ENCODE results near the gene ADGRV1.

ADGRV1 gene

DNA sequence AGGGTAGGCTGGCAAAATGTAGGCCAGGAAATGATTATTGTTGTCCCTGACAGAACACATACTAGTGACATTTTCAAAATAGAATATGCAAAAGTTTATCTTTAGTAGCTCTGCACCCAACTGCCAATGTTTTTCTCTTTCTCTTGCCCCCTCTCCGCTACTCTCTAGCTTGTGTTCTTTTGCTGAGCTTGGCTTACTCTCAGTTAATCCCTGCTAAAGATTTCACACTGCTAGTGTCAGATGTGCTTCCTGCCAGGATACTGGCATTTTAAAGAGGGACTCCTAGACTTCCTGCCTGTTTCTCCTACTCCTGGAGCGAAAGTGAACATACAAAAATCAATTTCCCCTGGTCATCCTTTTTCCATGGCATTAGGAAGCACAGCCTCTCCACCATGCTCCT is 564.1 kb downstream of the ADGRV1 start:
- Histone ChIP-seq H3K9me3 (ENCODE audit: control insufficient read depth in 2 of 2, low read length in 2 of 2) (no peaks in the 10 kb centered on the region), H3K4me1 (ENCODE audit: control insufficient read depth, insufficient read depth, low read length) (peaks cover 46% of the 10 kb centered on the region), H3K36me3 (ENCODE audit: control insufficient read depth in 2 of 2, insufficient read depth in 2 of 2, low read length in 2 of 2) (no peaks in the 10 kb centered on the region), H3K27me3 (ENCODE audit: control insufficient read depth in 1 of 2, insufficient read depth in 2 of 2, low read length in 2 of 2) (no peaks in the 10 kb centered on the region), H3K9ac (ENCODE audit: low read length in 2 of 2) (peak overlapping the region; percentile 22 to 40), H3K27ac (ENCODE audit: low read length) (peak overlapping the region; percentile 58), H3K4me3 (ENCODE audit: low read length in 2 of 2) (no peak overlapping the region)

DNA sequence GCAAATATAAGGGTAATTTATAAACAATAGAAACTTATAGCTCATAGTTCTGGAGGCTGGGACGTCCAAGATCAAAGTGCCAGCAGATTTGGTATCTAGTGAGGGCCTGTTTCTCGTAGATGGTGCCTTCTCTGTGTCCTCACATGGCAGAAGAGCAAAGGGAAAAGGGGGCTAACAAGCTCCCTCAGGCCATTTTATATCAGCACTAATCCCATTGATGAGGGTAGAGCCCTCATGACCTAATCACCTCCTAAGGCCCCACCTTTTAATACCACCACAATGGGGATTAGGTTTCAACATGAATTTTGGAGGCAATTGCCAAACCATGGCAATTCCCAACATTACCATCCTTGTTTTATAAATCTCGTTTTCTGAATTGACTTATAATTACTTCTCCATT is 564.7 kb downstream of the ADGRV1 start:
- H3K4me1 ChIP-seq (ENCODE audit: control insufficient read depth, insufficient read depth, low read length), result peaks cover 51% of the 10 kb centered on the region
- no peaks in the 10 kb centered on the region for H3K27me3 ChIP-seq (ENCODE audit: control insufficient read depth in 1 of 2, insufficient read depth in 2 of 2, low read length in 2 of 2)
- H3K27ac ChIP-seq (ENCODE audit: low read length), result peak overlapping the region; percentile 58
- no peak overlapping the region for H3K9ac ChIP-seq (ENCODE audit: low read length in 2 of 2)
- no peak overlapping the region for H3K4me3 ChIP-seq (ENCODE audit: low read length in 2 of 2)
- H3K36me3 ChIP-seq (ENCODE audit: control insufficient read depth in 2 of 2, insufficient read depth in 2 of 2, low read length in 2 of 2), result no peaks in the 10 kb centered on the region
- no peaks in the 10 kb centered on the region for H3K9me3 ChIP-seq (ENCODE audit: control insufficient read depth in 2 of 2, low read length in 2 of 2)

DNA sequence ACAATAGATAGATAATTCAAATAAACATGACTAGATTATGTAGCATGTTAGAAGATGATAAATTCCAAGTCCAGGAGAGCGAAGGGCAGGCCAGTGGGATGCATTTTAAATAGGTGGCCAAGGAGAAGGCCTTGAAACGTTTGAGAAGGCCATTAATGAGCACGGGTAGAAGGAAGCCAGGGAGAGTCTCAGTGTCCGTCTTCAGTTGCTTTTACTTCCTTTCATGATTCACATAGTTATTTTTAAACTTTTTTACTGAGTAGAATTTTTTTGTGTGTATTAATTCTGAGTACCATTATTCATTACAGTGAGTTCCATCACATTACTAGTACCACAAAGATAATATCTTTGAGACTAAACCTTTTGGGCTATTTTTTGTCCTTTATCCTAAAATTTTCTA is 565.3 kb downstream of the ADGRV1 start:
- peaks cover 54% of the 10 kb centered on the region for H3K4me1 ChIP-seq (ENCODE audit: control insufficient read depth, insufficient read depth, low read length)

DNA sequence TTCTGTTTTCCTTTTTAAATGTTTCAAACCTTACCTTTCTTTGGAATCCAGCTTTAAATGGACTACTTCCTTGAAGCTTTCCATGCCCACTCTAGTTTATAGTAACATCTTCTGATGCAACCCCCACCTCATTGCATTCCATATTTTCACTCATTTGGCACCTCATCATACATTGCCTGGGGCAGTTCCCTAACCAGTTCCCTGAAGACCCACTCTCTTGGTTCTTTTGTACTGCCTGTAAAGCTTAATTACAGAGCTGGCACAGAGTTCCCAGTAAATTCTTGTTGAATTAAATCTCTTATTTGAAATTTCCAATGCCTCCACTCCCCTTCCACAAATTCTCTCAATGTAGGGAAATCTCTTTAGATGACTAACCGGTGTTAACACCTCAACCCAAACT is 567.3 kb downstream of the ADGRV1 start:
- H3K27me3 ChIP-seq (ENCODE audit: control insufficient read depth in 1 of 2, insufficient read depth in 2 of 2, low read length in 2 of 2), result no peaks in the 10 kb centered on the region
- H3K4me3 ChIP-seq (ENCODE audit: low read length in 2 of 2), result no peak overlapping the region
- no peak overlapping the region for H3K9ac ChIP-seq (ENCODE audit: low read length in 2 of 2)
- no peaks in the 10 kb centered on the region for H3K36me3 ChIP-seq (ENCODE audit: control insufficient read depth in 2 of 2, insufficient read depth in 2 of 2, low read length in 2 of 2)
- peak overlapping the region; percentile 62 for H3K27ac ChIP-seq (ENCODE audit: low read length)
- H3K4me1 ChIP-seq (ENCODE audit: control insufficient read depth, insufficient read depth, low read length), result peaks cover 37% of the 10 kb centered on the region
- no peaks in the 10 kb centered on the region for H3K9me3 ChIP-seq (ENCODE audit: control insufficient read depth in 2 of 2, low read length in 2 of 2)

More for the DNA sequence above, 565.3 kb downstream of the ADGRV1 start:
- no peaks in the 10 kb centered on the region for H3K9me3 ChIP-seq (ENCODE audit: control insufficient read depth in 2 of 2, low read length in 2 of 2)
- no peak overlapping the region for H3K4me3 ChIP-seq (ENCODE audit: low read length in 2 of 2)
- H3K27me3 ChIP-seq (ENCODE audit: control insufficient read depth in 1 of 2, insufficient read depth in 2 of 2, low read length in 2 of 2), result no peaks in the 10 kb centered on the region
- H3K9ac ChIP-seq (ENCODE audit: low read length in 2 of 2), result no peak overlapping the region
- no peaks in the 10 kb centered on the region for H3K36me3 ChIP-seq (ENCODE audit: control insufficient read depth in 2 of 2, insufficient read depth in 2 of 2, low read length in 2 of 2)
- peak overlapping the region; percentile 11 for H3K27ac ChIP-seq (ENCODE audit: low read length)

DNA sequence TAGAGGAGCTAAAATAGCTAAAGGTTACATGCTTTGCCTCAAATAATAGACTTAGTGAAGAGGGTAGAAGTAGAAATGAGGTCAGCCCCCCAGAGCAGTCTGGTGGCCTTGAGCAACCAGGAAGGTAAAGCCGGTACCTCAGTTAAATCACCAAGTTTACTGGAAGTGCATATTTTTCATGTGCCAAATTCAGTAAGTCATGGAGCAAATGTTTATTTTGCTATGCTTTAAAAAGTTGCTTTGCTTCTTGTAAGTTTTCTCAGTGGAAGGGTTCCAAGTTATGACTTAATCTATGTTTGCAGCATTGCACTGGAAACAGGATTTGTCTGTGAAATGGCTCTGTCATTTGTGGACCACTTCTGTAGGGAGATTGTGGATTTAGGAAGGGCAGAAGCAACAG is 567.9 kb downstream of the ADGRV1 start:
- H3K9me3 ChIP-seq (ENCODE audit: control insufficient read depth in 2 of 2, low read length in 2 of 2), result no peaks in the 10 kb centered on the region
- H3K27ac ChIP-seq (ENCODE audit: low read length), result peak overlapping the region; percentile 62
- no peak overlapping the region for H3K9ac ChIP-seq (ENCODE audit: low read length in 2 of 2)
- H3K4me1 ChIP-seq (ENCODE audit: control insufficient read depth, insufficient read depth, low read length), result peaks cover 37% of the 10 kb centered on the region
- no peaks in the 10 kb centered on the region for H3K36me3 ChIP-seq (ENCODE audit: control insufficient read depth in 2 of 2, insufficient read depth in 2 of 2, low read length in 2 of 2)
- H3K4me3 ChIP-seq (ENCODE audit: low read length in 2 of 2), result no peak overlapping the region
- H3K27me3 ChIP-seq (ENCODE audit: control insufficient read depth in 1 of 2, insufficient read depth in 2 of 2, low read length in 2 of 2), result no peaks in the 10 kb centered on the region

DNA sequence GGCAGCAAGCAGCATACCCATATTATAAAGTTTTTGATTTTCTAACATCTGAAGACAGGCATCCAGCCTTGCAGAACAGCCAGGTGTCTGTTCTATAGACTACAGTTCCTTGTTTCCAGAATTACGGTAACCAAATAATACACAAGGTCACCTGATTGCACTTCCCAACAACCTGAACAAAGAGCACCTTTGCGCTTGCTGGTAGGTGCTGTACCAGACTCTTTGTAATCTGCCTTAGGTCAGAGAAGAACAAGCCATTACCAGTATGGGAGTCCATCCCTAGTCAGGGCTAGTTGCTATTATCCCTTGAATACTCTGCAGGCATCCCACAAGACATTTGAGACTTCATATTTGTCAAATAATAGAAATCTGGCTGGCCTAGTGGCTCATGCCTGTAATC is 568.3 kb downstream of the ADGRV1 start:
- no peaks in the 10 kb centered on the region for H3K9me3 ChIP-seq (ENCODE audit: control insufficient read depth in 2 of 2, low read length in 2 of 2)
- peak overlapping the region in 1 of 2 donors; percentile 26 for H3K4me3 ChIP-seq (ENCODE audit: low read length in 2 of 2)
- H3K9ac ChIP-seq (ENCODE audit: low read length in 2 of 2), result no peak overlapping the region
- peak overlapping the region; percentile 62 for H3K27ac ChIP-seq (ENCODE audit: low read length)
- no peaks in the 10 kb centered on the region for H3K36me3 ChIP-seq (ENCODE audit: control insufficient read depth in 2 of 2, insufficient read depth in 2 of 2, low read length in 2 of 2)
- H3K27me3 ChIP-seq (ENCODE audit: control insufficient read depth in 1 of 2, insufficient read depth in 2 of 2, low read length in 2 of 2), result no peaks in the 10 kb centered on the region
- H3K4me1 ChIP-seq (ENCODE audit: control insufficient read depth, insufficient read depth, low read length), result peaks cover 37% of the 10 kb centered on the region

DNA sequence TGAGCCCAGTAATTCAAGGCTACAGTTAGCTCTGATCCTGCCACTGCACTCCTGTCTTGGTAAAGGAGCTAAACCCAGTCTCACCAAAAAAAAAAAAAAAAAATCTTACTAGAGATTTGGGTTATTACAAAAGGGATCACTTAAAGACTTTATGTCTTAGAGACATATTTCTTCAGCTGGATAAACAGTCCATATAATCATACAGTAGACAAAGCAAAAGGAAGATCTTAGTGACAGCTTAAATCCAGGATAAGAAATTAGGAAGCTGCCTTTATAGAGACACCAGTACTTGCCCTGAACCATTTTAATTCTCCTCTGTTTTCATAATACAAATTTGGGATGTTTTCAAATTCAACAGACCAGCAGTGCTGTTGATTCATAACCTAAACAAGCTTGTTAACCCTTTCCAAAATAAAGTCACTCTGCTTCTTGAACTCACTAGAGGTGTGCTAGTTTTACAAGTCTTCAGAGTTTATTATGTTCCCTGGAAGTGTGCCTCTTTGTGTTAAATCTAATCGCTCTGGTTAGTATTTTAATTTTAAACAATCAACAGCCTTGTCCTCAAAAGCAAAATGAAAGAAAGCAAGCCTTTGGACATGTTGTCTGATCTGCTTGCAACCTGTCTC is 569.0 kb downstream of the ADGRV1 start:
- H3K9ac ChIP-seq (ENCODE audit: low read length in 2 of 2), result peak overlapping the region in 1 of 2 donors; percentile 4
- no peaks in the 10 kb centered on the region for H3K36me3 ChIP-seq (ENCODE audit: control insufficient read depth in 2 of 2, insufficient read depth in 2 of 2, low read length in 2 of 2)
- H3K4me1 ChIP-seq (ENCODE audit: control insufficient read depth, insufficient read depth, low read length), result peaks cover 36% of the 10 kb centered on the region
- H3K9me3 ChIP-seq (ENCODE audit: control insufficient read depth in 2 of 2, low read length in 2 of 2), result no peaks in the 10 kb centered on the region
- H3K27me3 ChIP-seq (ENCODE audit: control insufficient read depth in 1 of 2, insufficient read depth in 2 of 2, low read length in 2 of 2), result no peaks in the 10 kb centered on the region
- H3K4me3 ChIP-seq (ENCODE audit: low read length in 2 of 2), result no peak overlapping the region
- H3K27ac ChIP-seq (ENCODE audit: low read length), result peak overlapping the region; percentile 62

DNA sequence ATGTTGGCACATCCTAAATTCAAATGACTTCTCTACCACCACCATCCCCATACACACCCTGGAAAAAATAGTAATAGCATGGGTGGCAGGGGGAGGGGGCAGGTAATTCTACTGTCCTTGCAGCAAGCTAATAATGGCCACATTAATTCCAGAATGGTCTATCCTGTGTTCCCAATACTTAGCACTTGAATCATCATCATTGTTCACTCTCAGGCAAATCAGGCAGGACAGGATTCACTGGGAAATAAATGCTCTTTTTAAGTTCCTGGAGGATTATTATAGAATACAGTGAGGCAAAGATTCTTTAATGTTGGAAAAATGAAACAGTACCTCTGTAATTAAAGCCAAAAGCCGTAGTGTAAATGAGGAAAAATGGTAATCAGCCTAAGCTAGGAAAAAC is 570.0 kb downstream of the ADGRV1 start:
- H3K4me3 ChIP-seq (ENCODE audit: low read length in 2 of 2), result no peak overlapping the region
- no peaks in the 10 kb centered on the region for H3K27me3 ChIP-seq (ENCODE audit: control insufficient read depth in 1 of 2, insufficient read depth in 2 of 2, low read length in 2 of 2)
- H3K27ac ChIP-seq (ENCODE audit: low read length), result peak overlapping the region; percentile 25
- no peak overlapping the region for H3K9ac ChIP-seq (ENCODE audit: low read length in 2 of 2)
- H3K36me3 ChIP-seq (ENCODE audit: control insufficient read depth in 2 of 2, insufficient read depth in 2 of 2, low read length in 2 of 2), result no peaks in the 10 kb centered on the region
- H3K4me1 ChIP-seq (ENCODE audit: control insufficient read depth, insufficient read depth, low read length), result peaks cover 31% of the 10 kb centered on the region
- H3K9me3 ChIP-seq (ENCODE audit: control insufficient read depth in 2 of 2, low read length in 2 of 2), result no peaks in the 10 kb centered on the region

DNA sequence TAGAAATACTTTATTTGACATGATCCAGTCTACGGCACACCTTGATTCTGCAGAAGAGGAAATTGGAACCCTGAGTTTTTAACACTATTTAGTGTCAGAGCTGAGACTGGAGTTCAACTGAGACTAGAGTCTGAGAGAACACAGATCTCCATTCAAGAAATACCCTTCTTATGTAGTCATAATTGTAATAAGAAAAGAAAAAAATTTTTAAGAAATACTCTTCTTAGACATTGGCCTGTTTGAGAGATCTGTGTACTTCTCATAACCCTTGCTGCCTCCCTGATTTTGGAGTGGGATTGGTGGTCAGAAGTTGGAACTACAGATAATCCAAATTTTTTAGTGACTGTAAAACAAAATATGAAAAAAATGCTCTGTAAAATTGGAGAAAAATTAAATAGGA is 571.2 kb downstream of the ADGRV1 start:
- Histone ChIP-seq H3K4me1 (ENCODE audit: control insufficient read depth, insufficient read depth, low read length) (peaks cover 27% of the 10 kb centered on the region), H3K4me3 (ENCODE audit: low read length in 2 of 2) (no peak overlapping the region), H3K9ac (ENCODE audit: low read length in 2 of 2) (no peak overlapping the region), H3K9me3 (ENCODE audit: control insufficient read depth in 2 of 2, low read length in 2 of 2) (no peaks in the 10 kb centered on the region), H3K27me3 (ENCODE audit: control insufficient read depth in 1 of 2, insufficient read depth in 2 of 2, low read length in 2 of 2) (no peaks in the 10 kb centered on the region), H3K36me3 (ENCODE audit: control insufficient read depth in 2 of 2, insufficient read depth in 2 of 2, low read length in 2 of 2) (no peaks in the 10 kb centered on the region), H3K27ac (ENCODE audit: low read length) (no peak overlapping the region)

DNA sequence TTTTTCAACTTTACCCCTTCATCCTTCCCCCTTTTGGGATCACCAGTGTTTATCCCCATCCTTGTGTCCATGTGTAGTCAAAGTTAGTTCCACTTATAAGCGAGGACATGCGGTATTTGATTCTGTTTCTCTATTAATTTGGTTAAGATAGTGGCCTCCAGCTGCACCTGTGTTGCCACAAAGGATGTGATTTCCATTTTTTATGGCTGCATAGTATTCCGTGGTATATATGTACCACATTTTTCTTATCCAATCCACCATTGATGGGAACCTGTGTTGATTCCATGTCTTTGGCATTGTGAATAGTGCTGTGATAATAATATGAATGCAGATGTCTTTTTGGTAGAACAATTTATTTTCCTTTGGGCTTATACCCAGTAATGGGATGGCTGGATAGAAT is 572.2 kb downstream of the ADGRV1 start:
- Histone ChIP-seq H3K9ac (ENCODE audit: low read length in 2 of 2) (no peak overlapping the region), H3K4me1 (ENCODE audit: control insufficient read depth, insufficient read depth, low read length) (peaks cover 27% of the 10 kb centered on the region), H3K27me3 (ENCODE audit: control insufficient read depth in 1 of 2, insufficient read depth in 2 of 2, low read length in 2 of 2) (no peaks in the 10 kb centered on the region), H3K9me3 (ENCODE audit: control insufficient read depth in 2 of 2, low read length in 2 of 2) (no peaks in the 10 kb centered on the region), H3K36me3 (ENCODE audit: control insufficient read depth in 2 of 2, insufficient read depth in 2 of 2, low read length in 2 of 2) (no peaks in the 10 kb centered on the region), H3K4me3 (ENCODE audit: low read length in 2 of 2) (no peak overlapping the region), H3K27ac (ENCODE audit: low read length) (no peak overlapping the region)

DNA sequence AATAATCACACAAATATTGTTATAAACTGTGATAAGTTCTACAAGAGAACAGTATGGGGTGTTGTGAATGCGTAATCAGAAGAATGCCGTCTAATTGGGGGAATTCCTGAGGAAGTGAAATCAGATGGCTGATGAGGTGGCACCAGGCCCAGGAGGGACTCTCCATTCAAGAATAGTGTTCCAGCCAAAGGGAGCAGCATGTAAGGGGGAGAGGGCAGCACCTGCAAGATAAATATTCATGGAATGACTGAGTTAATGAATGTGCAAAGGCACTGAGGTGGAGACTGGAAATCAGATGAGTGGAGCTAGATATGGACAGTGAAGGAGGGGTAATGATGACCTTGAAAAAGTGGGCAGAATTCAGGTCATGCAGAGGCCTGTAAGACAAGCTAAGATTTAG is 574.0 kb downstream of the ADGRV1 start:
- Histone ChIP-seq H3K36me3 (ENCODE audit: control insufficient read depth in 2 of 2, insufficient read depth in 2 of 2, low read length in 2 of 2) (no peaks in the 10 kb centered on the region), H3K9ac (ENCODE audit: low read length in 2 of 2) (no peak overlapping the region), H3K4me1 (ENCODE audit: control insufficient read depth, insufficient read depth, low read length) (peaks cover 10% of the 10 kb centered on the region), H3K9me3 (ENCODE audit: control insufficient read depth in 2 of 2, low read length in 2 of 2) (no peaks in the 10 kb centered on the region), H3K27ac (ENCODE audit: low read length) (no peak overlapping the region), H3K27me3 (ENCODE audit: control insufficient read depth in 1 of 2, insufficient read depth in 2 of 2, low read length in 2 of 2) (no peaks in the 10 kb centered on the region), H3K4me3 (ENCODE audit: low read length in 2 of 2) (no peak overlapping the region)

Measured in stomach smooth muscle (tissue), 2 donors.